GM23338 (cell line): ENCODE results near the gene GDF10. TPM values are rescaled to one million over a fixed set of nuclear protein-coding genes. Genes with fewer than 3 reads are reported as not detected.

Experiments
- ATAC-seq: fragments of 200-7000 bp; cut with Tn5 transposase; 3 replicates; pipeline ENCODE4 v1.9.1; 2020
- DNase-seq: peaks from one replicate; pipeline ENCODE4 v3.0.0-alpha.2; 2015; ENCODE audit warnings: low spot score
- H2AFZ ChIP-seq: fragments of 200-600 bp; sonication (generic); 2 replicates; pipeline ENCODE4 v1.8.0; 2016; ENCODE audit warnings: antibody characterized with exemption, mild to moderate bottlenecking, moderate library complexity
- H3F3A ChIP-seq: fragments of 200-600 bp; sonication (generic); replicated peaks from 2 replicates; pipeline ENCODE4 v1.8.0; 2017; ENCODE audit warnings: antibody characterized with exemption, mixed run types, low read depth
- H3K27ac ChIP-seq: fragments of 200-600 bp; sonication (generic); 2 replicates; pipeline ENCODE4 v1.6.1; 2016; ENCODE audit warnings: low read depth
- H3K27me3 ChIP-seq: fragments of 200-600 bp; sonication (generic); 2 replicates; pipeline ENCODE4 v1.8.0; 2016; ENCODE audit warnings: mild to moderate bottlenecking, mixed run types, moderate library complexity; ENCODE audit not compliant: insufficient read depth
- H3K36me3 ChIP-seq: fragments of 200-600 bp; sonication (generic); 2 replicates; pipeline ENCODE4 v1.8.0; 2016; ENCODE audit warnings: mild to moderate bottlenecking; ENCODE audit not compliant: insufficient read depth
- H3K4me1 ChIP-seq: fragments of 200-600 bp; sonication (generic); 2 replicates; pipeline ENCODE4 v1.8.0; 2016; ENCODE audit warnings: mild to moderate bottlenecking, moderate library complexity; ENCODE audit not compliant: insufficient read depth
- H3K4me2 ChIP-seq: fragments of 200-600 bp; sonication (generic); 2 replicates; pipeline ENCODE4 v1.7.1; 2017; ENCODE audit warnings: mixed run types
- H3K4me3 ChIP-seq: fragments of 200-600 bp; sonication (generic); 2 replicates; pipeline ENCODE4 v1.6.1; 2016; ENCODE audit warnings: mixed run types
- H3K79me2 ChIP-seq: fragments of 200-600 bp; sonication (generic); replicated peaks from 2 replicates; pipeline ENCODE4 v1.8.0; 2017; ENCODE audit warnings: mild to moderate bottlenecking; ENCODE audit not compliant: insufficient read depth
- H3K9me2 ChIP-seq: fragments of 200-600 bp; sonication (generic); 2 replicates; pipeline ENCODE4 v1.8.0; 2017; ENCODE audit not compliant: insufficient read depth
- H4K20me1 ChIP-seq: fragments of 200-600 bp; sonication (generic); replicated peaks from 2 replicates; pipeline ENCODE4 v1.8.0; 2017; ENCODE audit warnings: mild to moderate bottlenecking; ENCODE audit not compliant: insufficient read depth
- H3K27ac Mint-ChIP-seq: 2 replicates; pipeline ENCODE4 v1.8.0; 2020; ENCODE audit warnings: inconsistent platforms, mild to moderate bottlenecking, moderate library complexity, mixed read lengths
- H3K27me3 Mint-ChIP-seq: 3 replicates; pipeline ENCODE4 v1.8.0; 2022; ENCODE audit warnings: low read depth, mild to moderate bottlenecking, moderate library complexity, mixed read lengths, inconsistent platforms; ENCODE audit not compliant: insufficient read depth, poor library complexity
- H3K36me3 Mint-ChIP-seq: 3 replicates; pipeline ENCODE4 v1.8.0; 2021; ENCODE audit warnings: low read depth, mild to moderate bottlenecking, inconsistent platforms, moderate library complexity, mixed read lengths
- H3K4me1 Mint-ChIP-seq: 3 replicates; pipeline ENCODE4 v1.8.0; 2020; ENCODE audit warnings: mild to moderate bottlenecking, inconsistent platforms, mixed read lengths
- H3K4me3 Mint-ChIP-seq: 3 replicates; pipeline ENCODE4 v1.8.0; 2021; ENCODE audit warnings: moderate library complexity, mild to moderate bottlenecking, inconsistent platforms, mixed read lengths
- H3K9me3 Mint-ChIP-seq: 3 replicates; pipeline ENCODE4 v1.8.0; 2020; ENCODE audit warnings: moderate library complexity, mild to moderate bottlenecking, inconsistent platforms, mixed read lengths
- CREB1 ChIP-seq: fragments of 250-450 bp; sonication (Bioruptor Pico); IDR thresholded peaks from 2 replicates; pipeline ENCODE4 v1.5.0; 2020; ENCODE audit warnings: low read depth, mild to moderate bottlenecking, moderate library complexity
- EZH2 ChIP-seq: fragments of 200-600 bp; sonication (generic); IDR thresholded peaks from one replicate; pipeline ENCODE4 v1.8.0; 2017; ENCODE audit warnings: antibody characterized with exemption, mild to moderate bottlenecking, low read depth; ENCODE audit not compliant: unreplicated experiment
- EZH2phosphoT487 ChIP-seq: fragments of 200-600 bp; sonication (generic); IDR thresholded peaks from one replicate; pipeline ENCODE4 v1.8.1; 2018; ENCODE audit warnings: antibody characterized with exemption; ENCODE audit not compliant: unreplicated experiment
- JUNB ChIP-seq: IDR thresholded peaks from one replicate; pipeline ENCODE4 v1.6.1; 2016; ENCODE audit warnings: antibody characterized with exemption; ENCODE audit not compliant: unreplicated experiment
- NANOG ChIP-seq: IDR thresholded peaks from 2 replicates; pipeline ENCODE4 v1.6.1; 2016; ENCODE audit warnings: antibody characterized with exemption, borderline replicate concordance
- POLR2AphosphoS5 ChIP-seq: IDR thresholded peaks from 2 replicates; pipeline ENCODE4 v1.6.1; 2016; ENCODE audit warnings: antibody characterized with exemption, low read depth
- REST ChIP-seq: IDR thresholded peaks from one replicate; pipeline ENCODE4 v1.6.1; 2018; ENCODE audit warnings: antibody characterized with exemption; ENCODE audit not compliant: unreplicated experiment
- STAT1 ChIP-seq: IDR thresholded peaks from one replicate; pipeline ENCODE4 v1.6.1; 2016; ENCODE audit warnings: antibody characterized with exemption; ENCODE audit not compliant: unreplicated experiment
- ZNF114 ChIP-seq: fragments of 250-450 bp; sonication (Bioruptor Pico); IDR thresholded peaks from 2 replicates; pipeline ENCODE4 v1.5.0; 2020; ENCODE audit warnings: mild to moderate bottlenecking, moderate library complexity
- polyA plus RNA-seq: library from polyadenylated mRNA; unstranded; fragments of >200 nt; fragmentation: Nextera tagmentation; extraction: Ambion mirVana; gene quantifications from 2 replicates; pipeline ENCODE4 v1.2.1, GENCODE V29; 2016
- total RNA-seq: library from RNA; depleted of rRNA; stranded (reverse); fragments of >200 nt; shearing (Covaris generic); gene quantifications from 2 replicates; pipeline ENCODE4 v1.2.3, GENCODE V29; 2014
- TF ChIP-seq, protein P1 (sequence below): IDR thresholded peaks from 2 replicates; pipeline ENCODE4 v1.6.1; 2016; ENCODE audit warnings: antibody characterized with exemption
- TF ChIP-seq, protein P2 (sequence below), 2 experiments: fragments of 200-600 bp in 1 of 2; sonication (generic) in 1 of 2; conservative IDR thresholded peaks; 2 replicates each; pipeline versions ENCODE4 v1.5.1 to v1.6.1; 2016 to 2017; ENCODE audit warnings: antibody characterized with exemption in 2 of 2, low read depth in 2 of 2, mild to moderate bottlenecking in 2 of 2, moderate library complexity in 1 of 2

The GDF10 gene
- total and polyA plus RNA-seq, 2 experiments from 2014 or later: 0.21 TPM; not detected in 1

- no peak for TF ChIP-seq EZH2phosphoT487
- TF ChIP-seq, protein P1, sequence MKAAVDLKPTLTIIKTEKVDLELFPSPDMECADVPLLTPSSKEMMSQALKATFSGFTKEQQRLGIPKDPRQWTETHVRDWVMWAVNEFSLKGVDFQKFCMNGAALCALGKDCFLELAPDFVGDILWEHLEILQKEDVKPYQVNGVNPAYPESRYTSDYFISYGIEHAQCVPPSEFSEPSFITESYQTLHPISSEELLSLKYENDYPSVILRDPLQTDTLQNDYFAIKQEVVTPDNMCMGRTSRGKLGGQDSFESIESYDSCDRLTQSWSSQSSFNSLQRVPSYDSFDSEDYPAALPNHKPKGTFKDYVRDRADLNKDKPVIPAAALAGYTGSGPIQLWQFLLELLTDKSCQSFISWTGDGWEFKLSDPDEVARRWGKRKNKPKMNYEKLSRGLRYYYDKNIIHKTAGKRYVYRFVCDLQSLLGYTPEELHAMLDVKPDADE: no peak
- no peak for TF ChIP-seq ZNF114 (CRISPR knock-in tag)
- TF ChIP-seq EZH2: no peak
- TF ChIP-seq REST: no peak
- TF ChIP-seq NANOG: no peak
- no peak for TF ChIP-seq STAT1
- TF ChIP-seq CREB1 (CRISPR knock-in tag): no peak
Measured at GRCh38 chr10:47332371-47332770, 32.4 kb downstream of the GDF10 start (continued).

GRCh38 chr10:47332946-47333345, 32.9 kb downstream of the GDF10 start:
- Mint-ChIP-seq H3K4me3 (no peak overlapping the region), H3K9me3 (no peaks in the 10 kb centered on the region), H3K27me3 (peaks cover 1% of the 10 kb centered on the region), H3K36me3 (no peaks in the 10 kb centered on the region), H3K4me1 (peaks cover 3% of the 10 kb centered on the region), H3K27ac (no peak overlapping the region)
- Histone ChIP-seq H3F3A (no peaks in the 10 kb centered on the region), H3K9me2 (no peaks in the 10 kb centered on the region), H3K27me3 (no peaks in the 10 kb centered on the region), H3K79me2 (no peaks in the 10 kb centered on the region), H3K4me1 (no peaks in the 10 kb centered on the region), H3K27ac (no peak overlapping the region), H3K36me3 (no peaks in the 10 kb centered on the region), H2AFZ (no peak overlapping the region), H3K4me2 (no peak overlapping the region), H4K20me1 (no peaks in the 10 kb centered on the region), H3K4me3 (no peak overlapping the region)
- no peak for DNase-seq
- no peak for ATAC-seq
- no peak for TF ChIP-seq POLR2AphosphoS5
- no peak for TF ChIP-seq REST
- no peak for TF ChIP-seq CREB1 (CRISPR knock-in tag)
- no peak for TF ChIP-seq STAT1
- TF ChIP-seq, protein P2, sequence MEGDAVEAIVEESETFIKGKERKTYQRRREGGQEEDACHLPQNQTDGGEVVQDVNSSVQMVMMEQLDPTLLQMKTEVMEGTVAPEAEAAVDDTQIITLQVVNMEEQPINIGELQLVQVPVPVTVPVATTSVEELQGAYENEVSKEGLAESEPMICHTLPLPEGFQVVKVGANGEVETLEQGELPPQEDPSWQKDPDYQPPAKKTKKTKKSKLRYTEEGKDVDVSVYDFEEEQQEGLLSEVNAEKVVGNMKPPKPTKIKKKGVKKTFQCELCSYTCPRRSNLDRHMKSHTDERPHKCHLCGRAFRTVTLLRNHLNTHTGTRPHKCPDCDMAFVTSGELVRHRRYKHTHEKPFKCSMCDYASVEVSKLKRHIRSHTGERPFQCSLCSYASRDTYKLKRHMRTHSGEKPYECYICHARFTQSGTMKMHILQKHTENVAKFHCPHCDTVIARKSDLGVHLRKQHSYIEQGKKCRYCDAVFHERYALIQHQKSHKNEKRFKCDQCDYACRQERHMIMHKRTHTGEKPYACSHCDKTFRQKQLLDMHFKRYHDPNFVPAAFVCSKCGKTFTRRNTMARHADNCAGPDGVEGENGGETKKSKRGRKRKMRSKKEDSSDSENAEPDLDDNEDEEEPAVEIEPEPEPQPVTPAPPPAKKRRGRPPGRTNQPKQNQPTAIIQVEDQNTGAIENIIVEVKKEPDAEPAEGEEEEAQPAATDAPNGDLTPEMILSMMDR (conservative IDR thresholded peaks at IDR 0.05; ENCODE audit: low read depth in 2 of 2): no peak
- no peak for TF ChIP-seq ZNF114 (CRISPR knock-in tag)
- TF ChIP-seq JUNB: no peak
- no peak for TF ChIP-seq EZH2phosphoT487
- no peak for TF ChIP-seq NANOG
